Measurements from ENCODE around the gene PSMA2.

DNA sequence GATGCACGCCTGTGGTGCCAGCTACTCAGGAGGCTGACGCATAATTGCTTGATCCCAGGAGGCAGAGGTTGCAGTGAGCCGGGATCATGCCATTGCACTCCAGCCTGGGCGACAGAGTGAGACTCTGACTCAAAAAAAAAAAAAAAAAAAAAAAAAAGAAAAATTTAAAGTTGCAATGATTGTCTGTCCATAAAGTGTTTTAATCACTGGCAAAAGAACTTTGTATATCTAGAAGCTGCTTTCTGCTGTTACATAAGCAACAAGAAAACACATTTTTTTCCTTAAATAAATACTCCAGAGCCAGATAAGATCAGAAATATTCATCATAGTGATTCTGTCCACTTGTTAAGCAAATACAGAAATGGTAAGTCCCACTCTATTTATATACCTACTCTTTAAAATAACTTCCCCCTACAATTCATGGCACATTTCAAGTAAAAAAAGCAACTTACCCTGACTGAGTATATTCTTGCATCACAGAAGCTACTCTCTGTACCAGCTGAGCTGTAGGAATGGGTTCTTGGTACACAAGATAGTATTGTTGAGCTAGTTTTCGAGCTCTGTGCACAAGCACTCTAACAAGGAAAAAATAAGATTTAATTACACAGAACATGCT, 7.6 kb downstream of the PSMA2 start:
- TF ChIP-seq, protein P1, sequence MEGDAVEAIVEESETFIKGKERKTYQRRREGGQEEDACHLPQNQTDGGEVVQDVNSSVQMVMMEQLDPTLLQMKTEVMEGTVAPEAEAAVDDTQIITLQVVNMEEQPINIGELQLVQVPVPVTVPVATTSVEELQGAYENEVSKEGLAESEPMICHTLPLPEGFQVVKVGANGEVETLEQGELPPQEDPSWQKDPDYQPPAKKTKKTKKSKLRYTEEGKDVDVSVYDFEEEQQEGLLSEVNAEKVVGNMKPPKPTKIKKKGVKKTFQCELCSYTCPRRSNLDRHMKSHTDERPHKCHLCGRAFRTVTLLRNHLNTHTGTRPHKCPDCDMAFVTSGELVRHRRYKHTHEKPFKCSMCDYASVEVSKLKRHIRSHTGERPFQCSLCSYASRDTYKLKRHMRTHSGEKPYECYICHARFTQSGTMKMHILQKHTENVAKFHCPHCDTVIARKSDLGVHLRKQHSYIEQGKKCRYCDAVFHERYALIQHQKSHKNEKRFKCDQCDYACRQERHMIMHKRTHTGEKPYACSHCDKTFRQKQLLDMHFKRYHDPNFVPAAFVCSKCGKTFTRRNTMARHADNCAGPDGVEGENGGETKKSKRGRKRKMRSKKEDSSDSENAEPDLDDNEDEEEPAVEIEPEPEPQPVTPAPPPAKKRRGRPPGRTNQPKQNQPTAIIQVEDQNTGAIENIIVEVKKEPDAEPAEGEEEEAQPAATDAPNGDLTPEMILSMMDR (IDR thresholded peaks at IDR 0.05) = no peak
- no peak for TF ChIP-seq POLR2A (IDR thresholded peaks at IDR 0.05)

All from uterus (tissue), 2 donors.